Measurements from ENCODE around the gene NUDT4. TPM values are rescaled to one million over a fixed set of nuclear protein-coding genes. Genes with fewer than 3 reads are reported as not detected.

NUDT4 gene
- total RNA-seq, 2 donors from 2014 or later, result 59.7 to 66.9 TPM

- Histone ChIP-seq H3K9me3 (no peaks in the 10 kb centered on the region), H3K4me1 (peaks cover 16% of the 10 kb centered on the region), H3K4me3 (no peak overlapping the region), H3K36me3 (replicated peaks in 1 of 2; ENCODE audit: insufficient read depth in 1 of 2, low read depth in 2 of 2) (no peaks in the 10 kb centered on the region), H3K27me3 (no peaks in the 10 kb centered on the region), H3K27ac (no peak overlapping the region)
- TF ChIP-seq, protein P1, sequence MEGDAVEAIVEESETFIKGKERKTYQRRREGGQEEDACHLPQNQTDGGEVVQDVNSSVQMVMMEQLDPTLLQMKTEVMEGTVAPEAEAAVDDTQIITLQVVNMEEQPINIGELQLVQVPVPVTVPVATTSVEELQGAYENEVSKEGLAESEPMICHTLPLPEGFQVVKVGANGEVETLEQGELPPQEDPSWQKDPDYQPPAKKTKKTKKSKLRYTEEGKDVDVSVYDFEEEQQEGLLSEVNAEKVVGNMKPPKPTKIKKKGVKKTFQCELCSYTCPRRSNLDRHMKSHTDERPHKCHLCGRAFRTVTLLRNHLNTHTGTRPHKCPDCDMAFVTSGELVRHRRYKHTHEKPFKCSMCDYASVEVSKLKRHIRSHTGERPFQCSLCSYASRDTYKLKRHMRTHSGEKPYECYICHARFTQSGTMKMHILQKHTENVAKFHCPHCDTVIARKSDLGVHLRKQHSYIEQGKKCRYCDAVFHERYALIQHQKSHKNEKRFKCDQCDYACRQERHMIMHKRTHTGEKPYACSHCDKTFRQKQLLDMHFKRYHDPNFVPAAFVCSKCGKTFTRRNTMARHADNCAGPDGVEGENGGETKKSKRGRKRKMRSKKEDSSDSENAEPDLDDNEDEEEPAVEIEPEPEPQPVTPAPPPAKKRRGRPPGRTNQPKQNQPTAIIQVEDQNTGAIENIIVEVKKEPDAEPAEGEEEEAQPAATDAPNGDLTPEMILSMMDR (IDR thresholded peaks at IDR 0.05), result no peak
- no peak for TF ChIP-seq POLR2A (IDR thresholded peaks at IDR 0.05)
- ATAC-seq, result no peak
- DNase-seq, result no peak
- WGBS, 2 donors, result 91 to 92% methylated on average over 4 of the region's 4 CpGs
- intact Hi-C loops (cut with DNase I), result no loop called here
Measured at GRCh38 chr12:93443576-93443975, 65.9 kb downstream of the NUDT4 start.

DNA sequence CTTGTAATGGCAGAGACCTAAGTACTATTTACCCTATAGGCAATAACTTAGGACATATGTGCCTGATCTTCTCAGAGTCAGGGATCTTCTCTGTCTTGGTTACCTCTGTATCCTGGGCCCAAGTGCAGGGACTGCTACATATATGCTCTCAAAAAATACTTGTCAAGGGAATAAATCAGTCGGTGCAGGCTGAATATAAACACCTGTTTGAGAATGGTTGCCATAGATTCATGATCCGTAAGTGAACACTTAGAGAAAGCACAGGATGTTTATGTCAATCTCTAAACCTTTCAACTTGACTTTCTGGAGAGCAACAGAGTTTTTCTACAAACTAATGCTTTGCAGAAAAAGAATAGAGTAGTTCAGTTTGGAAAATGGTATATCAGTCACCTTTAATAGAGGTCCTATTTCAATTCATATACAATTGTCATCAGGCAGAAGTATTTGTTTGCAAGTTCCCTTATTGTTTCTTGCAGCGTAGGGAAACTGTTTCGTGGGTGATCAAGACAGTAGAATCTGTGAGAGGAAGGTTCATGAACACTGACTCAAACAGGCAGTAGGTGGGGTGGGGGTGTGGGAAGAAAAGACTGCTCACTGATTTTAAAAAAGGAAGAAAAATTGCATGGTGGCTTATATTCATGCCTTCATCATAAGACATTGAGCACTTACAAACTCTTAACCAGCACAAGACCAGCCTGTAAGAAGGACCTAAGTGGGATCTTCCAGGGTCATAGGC lies 70.0 kb downstream of the NUDT4 start:
- ATAC-seq (no peak), DNase-seq (no peak)
- intact Hi-C loops (cut with DNase I), result no loop called here
- Histone ChIP-seq H3K36me3 (replicated peaks in 1 of 2; ENCODE audit: insufficient read depth in 1 of 2, low read depth in 2 of 2) (no peaks in the 10 kb centered on the region), H3K27ac (no peak overlapping the region), H3K9me3 (no peaks in the 10 kb centered on the region), H3K4me1 (peaks cover 3% of the 10 kb centered on the region), H3K4me3 (no peak overlapping the region), H3K27me3 (no peaks in the 10 kb centered on the region)
- TF ChIP-seq POLR2A (IDR thresholded peaks at IDR 0.05), result no peak
- TF ChIP-seq, protein P1 (IDR thresholded peaks at IDR 0.05), result no peak
- WGBS, 2 donors, result 68 to 75% methylated on average over 4 of the region's 4 CpGs

DNA sequence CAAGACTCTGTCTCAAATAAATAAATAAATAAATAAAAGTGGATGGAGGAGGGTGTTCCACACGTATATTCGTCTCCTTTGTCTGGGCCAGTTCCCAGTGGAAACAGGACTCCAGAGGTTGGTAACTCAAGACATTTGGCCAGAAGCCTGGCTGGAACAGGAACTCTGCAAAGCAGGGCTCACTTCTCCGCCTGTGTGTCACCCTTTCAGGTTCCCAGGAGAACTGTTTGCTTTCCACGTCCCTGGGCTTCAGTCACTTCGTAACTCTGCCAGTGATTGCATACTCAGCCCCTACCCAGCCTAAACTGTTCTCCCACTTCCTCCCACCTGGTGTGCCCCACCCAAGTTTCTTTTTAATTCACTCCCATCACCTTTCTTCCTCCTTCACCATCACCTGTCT lies 71.1 kb downstream of the NUDT4 start:
- no peaks in the 10 kb centered on the region for H3K27me3 ChIP-seq
- intact Hi-C loops (cut with DNase I), result no loop called here
- H3K4me3 ChIP-seq, result no peak overlapping the region
- TF ChIP-seq, protein P1 (IDR thresholded peaks at IDR 0.05), result no peak
- TF ChIP-seq POLR2A (IDR thresholded peaks at IDR 0.05), result no peak
- H3K9me3 ChIP-seq, result no peaks in the 10 kb centered on the region
- H3K36me3 ChIP-seq (replicated peaks in 1 of 2; ENCODE audit: insufficient read depth in 1 of 2, low read depth in 2 of 2), result no peaks in the 10 kb centered on the region
- WGBS, 2 donors, result 21 to 26% methylated on average over 5 of the region's 5 CpGs
- peak; percentile 93 for ATAC-seq
- peak overlapping the region in 3 of 4 donors; percentile 44 to 58 (median 53) for H3K27ac ChIP-seq
- DNase-seq, result peak; percentile 71 to 89 (median 81)
- peaks cover 3% of the 10 kb centered on the region for H3K4me1 ChIP-seq

DNA sequence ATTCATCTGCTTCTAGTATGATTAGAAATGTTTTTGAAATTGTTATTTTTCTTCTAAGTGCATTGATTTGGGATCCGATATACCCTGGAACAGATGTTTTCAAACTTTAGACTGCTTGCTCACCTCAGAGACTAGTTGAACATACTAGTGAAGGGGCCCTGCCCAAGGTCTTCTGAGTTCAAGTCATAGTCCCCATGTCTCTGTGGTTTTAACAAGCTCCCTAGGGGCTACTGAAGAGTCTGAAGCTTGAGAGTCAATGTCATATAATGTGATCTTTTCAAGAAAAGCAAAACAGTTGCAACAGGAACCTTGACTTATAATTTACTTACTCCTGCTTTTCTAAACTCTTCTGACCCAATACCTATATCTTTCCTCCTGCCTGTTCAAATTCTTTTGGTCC lies 71.6 kb downstream of the NUDT4 start:
- no peaks in the 10 kb centered on the region for H3K27me3 ChIP-seq
- no peak for TF ChIP-seq POLR2A (IDR thresholded peaks at IDR 0.05)
- TF ChIP-seq, protein P1 (IDR thresholded peaks at IDR 0.05), result no peak
- peak overlapping the region in 3 of 4 donors; percentile 44 to 58 (median 53) for H3K27ac ChIP-seq
- peaks cover 3% of the 10 kb centered on the region for H3K4me1 ChIP-seq
- no peaks in the 10 kb centered on the region for H3K9me3 ChIP-seq
- no peak for DNase-seq
- WGBS, 2 donors, result 21 to 46% methylated on average over 1 of the region's 1 CpG
- no peaks in the 10 kb centered on the region for H3K36me3 ChIP-seq (replicated peaks in 1 of 2; ENCODE audit: insufficient read depth in 1 of 2, low read depth in 2 of 2)
- no peak overlapping the region for H3K4me3 ChIP-seq
- ATAC-seq, result no peak
- intact Hi-C loops (cut with DNase I), result no loop called here
